Hepatocyte (in vitro differentiated cells): Measurements from ENCODE around the gene TAOK3.

ENCODE experiments used
- EZH2phosphoT487 ChIP-seq: fragments of 200-600 bp; sonication (generic); IDR thresholded peaks from one replicate; pipeline ENCODE4 v1.6.1; 2018; ENCODE audit warnings: antibody characterized with exemption, mild to moderate bottlenecking, low read depth, moderate library complexity; ENCODE audit not compliant: unreplicated experiment, severe bottlenecking
- TF ChIP-seq, protein P1 (sequence below): fragments of 200-600 bp; sonication (generic); IDR thresholded peaks from 2 replicates; pipeline ENCODE4 v1.5.1; 2016; ENCODE audit warnings: antibody characterized with exemption, mild to moderate bottlenecking; ENCODE audit not compliant: poor library complexity

DNA sequence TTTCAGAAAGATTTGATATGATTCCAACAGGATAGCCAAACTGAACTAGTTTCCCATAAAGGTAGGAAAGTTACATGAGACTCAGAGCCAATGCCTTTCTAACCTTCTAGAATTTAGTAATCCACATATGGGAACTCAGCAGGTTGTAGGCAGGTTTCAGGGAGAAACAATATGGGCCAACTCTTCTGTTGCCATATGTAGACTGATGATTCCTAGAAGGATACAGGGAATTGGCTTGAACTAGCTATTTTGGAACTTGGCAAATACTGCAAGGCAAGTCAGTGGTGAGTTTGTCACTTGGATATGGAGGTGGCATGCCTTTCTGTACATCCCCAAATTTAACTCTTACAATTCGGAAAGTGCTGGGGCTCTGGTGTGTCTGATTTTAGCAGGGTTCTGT is 19.1 kb upstream of the TAOK3 start:
- TF ChIP-seq, protein P1, sequence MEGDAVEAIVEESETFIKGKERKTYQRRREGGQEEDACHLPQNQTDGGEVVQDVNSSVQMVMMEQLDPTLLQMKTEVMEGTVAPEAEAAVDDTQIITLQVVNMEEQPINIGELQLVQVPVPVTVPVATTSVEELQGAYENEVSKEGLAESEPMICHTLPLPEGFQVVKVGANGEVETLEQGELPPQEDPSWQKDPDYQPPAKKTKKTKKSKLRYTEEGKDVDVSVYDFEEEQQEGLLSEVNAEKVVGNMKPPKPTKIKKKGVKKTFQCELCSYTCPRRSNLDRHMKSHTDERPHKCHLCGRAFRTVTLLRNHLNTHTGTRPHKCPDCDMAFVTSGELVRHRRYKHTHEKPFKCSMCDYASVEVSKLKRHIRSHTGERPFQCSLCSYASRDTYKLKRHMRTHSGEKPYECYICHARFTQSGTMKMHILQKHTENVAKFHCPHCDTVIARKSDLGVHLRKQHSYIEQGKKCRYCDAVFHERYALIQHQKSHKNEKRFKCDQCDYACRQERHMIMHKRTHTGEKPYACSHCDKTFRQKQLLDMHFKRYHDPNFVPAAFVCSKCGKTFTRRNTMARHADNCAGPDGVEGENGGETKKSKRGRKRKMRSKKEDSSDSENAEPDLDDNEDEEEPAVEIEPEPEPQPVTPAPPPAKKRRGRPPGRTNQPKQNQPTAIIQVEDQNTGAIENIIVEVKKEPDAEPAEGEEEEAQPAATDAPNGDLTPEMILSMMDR: no peak
- no peak for TF ChIP-seq EZH2phosphoT487
